Fibroblast of lung (primary cell): Measurements from ENCODE around the gene FARP1. TPM values are rescaled to one million over a fixed set of nuclear protein-coding genes. Genes with fewer than 3 reads are reported as not detected.

Experiments used
- DNase-seq, 2 donors: peaks; one replicate each; pipeline versions ENCODE4 v3.0.0 to v3.0.0-alpha.2; 2010; ENCODE audit warnings: low read depth in 2 of 2
- H2AFZ ChIP-seq: 2 replicates; pipeline ENCODE4 v1.5.1; 2012; ENCODE audit warnings: low read length, control low read depth, inconsistent platforms
- H3K27ac ChIP-seq: 2 replicates; pipeline ENCODE4 v1.5.1; 2011; ENCODE audit warnings: low read length, control low read depth; ENCODE audit not compliant: insufficient read depth
- H3K27me3 ChIP-seq: 2 replicates; pipeline ENCODE4 v1.5.1; 2011; ENCODE audit warnings: mild to moderate bottlenecking, low read length; ENCODE audit not compliant: control insufficient read depth, insufficient read depth
- H3K36me3 ChIP-seq: 2 replicates; pipeline ENCODE4 v1.5.1; 2011; ENCODE audit warnings: low read length; ENCODE audit not compliant: control insufficient read depth, insufficient read depth
- H3K4me1 ChIP-seq: 2 replicates; pipeline ENCODE4 v1.5.1; 2011; ENCODE audit warnings: low read length; ENCODE audit not compliant: control insufficient read depth, insufficient read depth; ENCODE audit errors: extremely low read depth
- H3K4me2 ChIP-seq: 2 replicates; pipeline ENCODE4 v1.5.1; 2011; ENCODE audit warnings: low read length, control low read depth; ENCODE audit not compliant: insufficient read depth; ENCODE audit errors: extremely low read depth
- H3K4me3 ChIP-seq, 4 experiments: fragments of 200-600 bp in 1 of 4; sonication (generic) in 1 of 4; replicated peaks in 1 of 4; 2 replicates each; pipeline ENCODE4 v1.5.1; 2011 to 2016; ENCODE audit warnings: low read length in 4 of 4, low read depth in 3 of 4, mild to moderate bottlenecking in 3 of 4, control low read depth in 2 of 4, inconsistent platforms in 1 of 4, mixed read lengths in 1 of 4; ENCODE audit not compliant: insufficient read depth in 1 of 4; ENCODE audit errors: control extremely low read depth in 1 of 4
- H3K79me2 ChIP-seq: 2 replicates; pipeline ENCODE4 v1.5.1; 2012; ENCODE audit warnings: mild to moderate bottlenecking, low read length, inconsistent platforms; ENCODE audit not compliant: control insufficient read depth, insufficient read depth
- H3K9ac ChIP-seq: 2 replicates; pipeline ENCODE4 v1.5.1; 2011; ENCODE audit warnings: mild to moderate bottlenecking, low read length, control low read depth; ENCODE audit not compliant: insufficient read depth
- H3K9me3 ChIP-seq: 2 replicates; pipeline ENCODE4 v1.5.1; 2012; ENCODE audit warnings: low read depth, low read length; ENCODE audit not compliant: control insufficient read depth, insufficient read depth
- H4K20me1 ChIP-seq: 2 replicates; pipeline ENCODE4 v1.5.1; 2011; ENCODE audit warnings: low read length; ENCODE audit not compliant: control insufficient read depth, insufficient read depth; ENCODE audit errors: extremely low read depth
- EZH2 ChIP-seq: IDR thresholded peaks from 2 replicates; pipeline ENCODE4 v1.5.1; 2012; ENCODE audit warnings: low read length, control low read depth, mild to moderate bottlenecking; ENCODE audit errors: missing control alignments
- polyA plus RNA-seq, 2 donors: library from polyadenylated mRNA; depleted of rRNA in 1 of 2; stranded (reverse) in 1 of 2; unstranded in 1 of 2; fragments of >200 nt; gene quantifications; 2 replicates each; pipeline ENCODE4 v1.2.1, GENCODE V29; 2011 to 2012; ENCODE audit warnings: missing spikeins in 1 of 2
- total RNA-seq: library from RNA; depleted of rRNA; stranded (reverse); fragments of >200 nt; gene quantifications from 2 replicates; pipeline ENCODE4 v1.2.1, GENCODE V29; 2014
- TF ChIP-seq, protein P1 (sequence below), 2 donors: IDR thresholded peaks in 1 of 2; conservative IDR thresholded peaks in 1 of 2; 1 replicate in 1 of 2; 2 replicates in 1 of 2; pipeline ENCODE4 v1.5.1; 2011 to 2012; ENCODE audit warnings: low read length in 2 of 2, control low read depth in 1 of 2, inconsistent platforms in 1 of 2, low read depth in 1 of 2, mild to moderate bottlenecking in 1 of 2

FARP1 gene
- total and polyA plus RNA-seq, 2 donors (not counting 1 experiment from before 2014, with no cell fraction given): 50.9 to 199 TPM

- H3K4me1 ChIP-seq: peaks cover 9% of the 10 kb centered on the region
- DNase-seq: no peak
- TF ChIP-seq, protein P1, sequence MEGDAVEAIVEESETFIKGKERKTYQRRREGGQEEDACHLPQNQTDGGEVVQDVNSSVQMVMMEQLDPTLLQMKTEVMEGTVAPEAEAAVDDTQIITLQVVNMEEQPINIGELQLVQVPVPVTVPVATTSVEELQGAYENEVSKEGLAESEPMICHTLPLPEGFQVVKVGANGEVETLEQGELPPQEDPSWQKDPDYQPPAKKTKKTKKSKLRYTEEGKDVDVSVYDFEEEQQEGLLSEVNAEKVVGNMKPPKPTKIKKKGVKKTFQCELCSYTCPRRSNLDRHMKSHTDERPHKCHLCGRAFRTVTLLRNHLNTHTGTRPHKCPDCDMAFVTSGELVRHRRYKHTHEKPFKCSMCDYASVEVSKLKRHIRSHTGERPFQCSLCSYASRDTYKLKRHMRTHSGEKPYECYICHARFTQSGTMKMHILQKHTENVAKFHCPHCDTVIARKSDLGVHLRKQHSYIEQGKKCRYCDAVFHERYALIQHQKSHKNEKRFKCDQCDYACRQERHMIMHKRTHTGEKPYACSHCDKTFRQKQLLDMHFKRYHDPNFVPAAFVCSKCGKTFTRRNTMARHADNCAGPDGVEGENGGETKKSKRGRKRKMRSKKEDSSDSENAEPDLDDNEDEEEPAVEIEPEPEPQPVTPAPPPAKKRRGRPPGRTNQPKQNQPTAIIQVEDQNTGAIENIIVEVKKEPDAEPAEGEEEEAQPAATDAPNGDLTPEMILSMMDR (conservative IDR thresholded peaks at IDR 0.05 in 1 of 2, IDR thresholded peaks at IDR 0.05 in 1 of 2; ENCODE audit: low read depth in 1 of 2, low read length in 2 of 2): no peak
- TF ChIP-seq EZH2: no peak
- no peaks in the 10 kb centered on the region for H3K36me3 ChIP-seq
- no peak overlapping the region for H3K9ac ChIP-seq
- H4K20me1 ChIP-seq: no peaks in the 10 kb centered on the region
- H3K4me3 ChIP-seq: no peak overlapping the region
- no peaks in the 10 kb centered on the region for H3K9me3 ChIP-seq
- H3K79me2 ChIP-seq: peaks cover 33% of the 10 kb centered on the region
- no peaks in the 10 kb centered on the region for H3K27me3 ChIP-seq
- no peak overlapping the region for H2AFZ ChIP-seq
- H3K4me2 ChIP-seq: no peak overlapping the region
- H3K27ac ChIP-seq: no peak overlapping the region
Measured at GRCh38 chr13:98262292-98262691, 119.4 kb downstream of the FARP1 start.

- Histone ChIP-seq H3K9me3 (no peaks in the 10 kb centered on the region), H3K36me3 (peaks cover 1% of the 10 kb centered on the region), H3K4me2 (no peak overlapping the region), H3K79me2 (peaks cover 33% of the 10 kb centered on the region), H3K4me1 (peaks cover 14% of the 10 kb centered on the region), H3K27ac (no peak overlapping the region), H3K9ac (no peak overlapping the region), H2AFZ (no peak overlapping the region), H4K20me1 (no peaks in the 10 kb centered on the region), H3K4me3 (no peak overlapping the region), H3K27me3 (no peaks in the 10 kb centered on the region)
- TF ChIP-seq, protein P1 (conservative IDR thresholded peaks at IDR 0.05 in 1 of 2, IDR thresholded peaks at IDR 0.05 in 1 of 2; ENCODE audit: low read depth in 1 of 2, low read length in 2 of 2): no peak
- no peak for TF ChIP-seq EZH2
- DNase-seq: no peak
Measured at GRCh38 chr13:98263841-98264240, 120.9 kb downstream of the FARP1 start.

GRCh38 chr13:98264877-98265276, 122.0 kb downstream of the FARP1 start:
- no peak overlapping the region for H3K4me3 ChIP-seq
- H3K27ac ChIP-seq: no peak overlapping the region
- peaks cover 34% of the 10 kb centered on the region for H3K79me2 ChIP-seq
- H3K4me2 ChIP-seq: no peak overlapping the region
- H3K9me3 ChIP-seq: no peaks in the 10 kb centered on the region
- DNase-seq: no peak
- H3K27me3 ChIP-seq: no peaks in the 10 kb centered on the region
- no peak overlapping the region for H2AFZ ChIP-seq
- H3K9ac ChIP-seq: no peak overlapping the region
- H3K4me1 ChIP-seq: peaks cover 14% of the 10 kb centered on the region
- no peaks in the 10 kb centered on the region for H4K20me1 ChIP-seq
- peaks cover 1% of the 10 kb centered on the region for H3K36me3 ChIP-seq
- TF ChIP-seq, protein P1 (conservative IDR thresholded peaks at IDR 0.05 in 1 of 2, IDR thresholded peaks at IDR 0.05 in 1 of 2; ENCODE audit: low read depth in 1 of 2, low read length in 2 of 2): no peak
- no peak for TF ChIP-seq EZH2
